GM12878 (cell line): ENCODE measurements around the gene MEMO1. TPM values are rescaled to one million over a fixed set of nuclear protein-coding genes. Genes with fewer than 3 reads are reported as not detected.

Source experiments
- ELK1 ChIP-seq: IDR thresholded peaks from 2 replicates; pipeline ENCODE4 v1.6.1; 2012; ENCODE audit warnings: low read depth, low read length, improper control_type of control experiment
- GABPA ChIP-seq: IDR thresholded peaks from 2 replicates; pipeline ENCODE4 v1.6.1; 2014; ENCODE audit warnings: antibody characterized with exemption, low read depth, mild to moderate bottlenecking, inconsistent platforms
- GATAD2B ChIP-seq: fragments of 450-650 bp; conservative IDR thresholded peaks from 2 replicates; pipeline ENCODE4 v1.6.1; 2017; ENCODE audit warnings: low read depth, mild to moderate bottlenecking, moderate library complexity
- HDAC6 ChIP-seq: fragments of 200-600 bp; sonication (generic); IDR thresholded peaks from one replicate; pipeline ENCODE4 v1.8.0; 2017; ENCODE audit warnings: antibody characterized with exemption; ENCODE audit not compliant: unreplicated experiment
- KLF5 ChIP-seq: fragments of 450-650 bp; IDR thresholded peaks from 2 replicates; pipeline ENCODE4 v1.6.1; 2014; ENCODE audit warnings: mild to moderate bottlenecking; ENCODE audit not compliant: partially characterized antibody
- MLLT1 ChIP-seq: fragments of 450-650 bp; IDR thresholded peaks from 2 replicates; pipeline ENCODE4 v1.6.1; 2016; ENCODE audit warnings: mild to moderate bottlenecking
- RCOR1 ChIP-seq: conservative IDR thresholded peaks from 2 replicates; pipeline ENCODE4 v1.6.1; 2012; ENCODE audit warnings: low read depth, low read length, improper control_type of control experiment
- RUNX3 ChIP-seq: IDR thresholded peaks from 2 replicates; pipeline ENCODE4 v1.6.1; 2012; ENCODE audit warnings: low read length, inconsistent platforms
- SPI1 ChIP-seq: IDR thresholded peaks from 2 replicates; pipeline ENCODE4 v1.6.1; 2011; ENCODE audit warnings: low read depth, mild to moderate bottlenecking, low read length, moderate library complexity, borderline replicate concordance; ENCODE audit not compliant: insufficient read depth
- TAF1 ChIP-seq: IDR thresholded peaks from 2 replicates; pipeline ENCODE4 v1.6.1; 2011; ENCODE audit warnings: mild to moderate bottlenecking, low read depth, low read length, borderline replicate concordance
- WRNIP1 ChIP-seq: IDR thresholded peaks from 2 replicates; pipeline ENCODE4 v1.6.1; 2011; ENCODE audit warnings: low read depth, low read length, improper control_type of control experiment, borderline replicate concordance
- polyA plus RNA-seq, 11 experiments: library from polyadenylated mRNA; depleted of rRNA in 4 of 11; unstranded in 6 of 11; stranded (reverse) in 5 of 11; fragments of >200 nt; fragmentation: Nextera tagmentation in 4 of 11; fragmentation: Illumina TruSeq in 1 of 11; extraction: Ambion mirVana in 4 of 11; extraction: Trizol in 1 of 11; gene quantifications; 1 replicate in 1 of 11; 2 replicates in 10 of 11; pipeline versions ENCODE4 v1.2.1 to v1.2.3, GENCODE V29; 2011 to 2016; ENCODE audit warnings: inconsistent platforms in 2 of 11, missing spikeins in 2 of 11, low read depth in 1 of 11
- total RNA-seq, 4 experiments: library from RNA; depleted of rRNA in 3 of 4; stranded (reverse); fragments of >200 nt in 3 of 4; fragmentation: Illumina TruSeq in 1 of 4; extraction: Trizol in 1 of 4; gene quantifications; 2 replicates each; pipeline versions ENCODE4 v1.2.1 to v1.2.3, GENCODE V29; 2013 to 2021
- TF ChIP-seq, protein P1 (sequence below): fragments of 450-650 bp; IDR thresholded peaks from 2 replicates; pipeline ENCODE4 v1.6.1; 2017; ENCODE audit warnings: mild to moderate bottlenecking, moderate library complexity
- TF ChIP-seq, protein P2 (sequence below): IDR thresholded peaks from 2 replicates; pipeline ENCODE4 v1.6.1; 2012; ENCODE audit warnings: low read depth, low read length, improper control_type of control experiment
- TF ChIP-seq, protein P3 (sequence below): fragments of 450-650 bp; IDR thresholded peaks from 2 replicates; pipeline ENCODE4 v1.6.1; 2018; ENCODE audit warnings: borderline replicate concordance, mild to moderate bottlenecking; ENCODE audit not compliant: partially characterized antibody
- TF ChIP-seq, protein P4 (sequence below): IDR thresholded peaks from 2 replicates; pipeline ENCODE4 v1.6.1; 2011; ENCODE audit warnings: borderline replicate concordance, low read depth, mild to moderate bottlenecking, moderate library complexity, mixed read lengths, low read length; ENCODE audit not compliant: insufficient read depth; ENCODE audit errors: extremely low read length

MEMO1 gene
- total and polyA plus RNA-seq, 10 of the 15 experiments (the other 5 are each of a cell fraction or from before 2014, with no cell fraction given) = 39.8 to 99.1 (median 72.2) TPM

- TF ChIP-seq, protein P1, sequence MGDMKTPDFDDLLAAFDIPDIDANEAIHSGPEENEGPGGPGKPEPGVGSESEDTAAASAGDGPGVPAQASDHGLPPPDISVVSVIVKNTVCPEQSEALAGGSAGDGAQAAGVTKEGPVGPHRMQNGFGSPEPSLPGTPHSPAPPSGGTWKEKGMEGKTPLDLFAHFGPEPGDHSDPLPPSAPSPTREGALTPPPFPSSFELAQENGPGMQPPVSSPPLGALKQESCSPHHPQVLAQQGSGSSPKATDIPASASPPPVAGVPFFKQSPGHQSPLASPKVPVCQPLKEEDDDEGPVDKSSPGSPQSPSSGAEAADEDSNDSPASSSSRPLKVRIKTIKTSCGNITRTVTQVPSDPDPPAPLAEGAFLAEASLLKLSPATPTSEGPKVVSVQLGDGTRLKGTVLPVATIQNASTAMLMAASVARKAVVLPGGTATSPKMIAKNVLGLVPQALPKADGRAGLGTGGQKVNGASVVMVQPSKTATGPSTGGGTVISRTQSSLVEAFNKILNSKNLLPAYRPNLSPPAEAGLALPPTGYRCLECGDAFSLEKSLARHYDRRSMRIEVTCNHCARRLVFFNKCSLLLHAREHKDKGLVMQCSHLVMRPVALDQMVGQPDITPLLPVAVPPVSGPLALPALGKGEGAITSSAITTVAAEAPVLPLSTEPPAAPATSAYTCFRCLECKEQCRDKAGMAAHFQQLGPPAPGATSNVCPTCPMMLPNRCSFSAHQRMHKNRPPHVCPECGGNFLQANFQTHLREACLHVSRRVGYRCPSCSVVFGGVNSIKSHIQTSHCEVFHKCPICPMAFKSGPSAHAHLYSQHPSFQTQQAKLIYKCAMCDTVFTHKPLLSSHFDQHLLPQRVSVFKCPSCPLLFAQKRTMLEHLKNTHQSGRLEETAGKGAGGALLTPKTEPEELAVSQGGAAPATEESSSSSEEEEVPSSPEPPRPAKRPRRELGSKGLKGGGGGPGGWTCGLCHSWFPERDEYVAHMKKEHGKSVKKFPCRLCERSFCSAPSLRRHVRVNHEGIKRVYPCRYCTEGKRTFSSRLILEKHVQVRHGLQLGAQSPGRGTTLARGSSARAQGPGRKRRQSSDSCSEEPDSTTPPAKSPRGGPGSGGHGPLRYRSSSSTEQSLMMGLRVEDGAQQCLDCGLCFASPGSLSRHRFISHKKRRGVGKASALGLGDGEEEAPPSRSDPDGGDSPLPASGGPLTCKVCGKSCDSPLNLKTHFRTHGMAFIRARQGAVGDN = peak; percentile 55
- TF ChIP-seq, protein P2, sequence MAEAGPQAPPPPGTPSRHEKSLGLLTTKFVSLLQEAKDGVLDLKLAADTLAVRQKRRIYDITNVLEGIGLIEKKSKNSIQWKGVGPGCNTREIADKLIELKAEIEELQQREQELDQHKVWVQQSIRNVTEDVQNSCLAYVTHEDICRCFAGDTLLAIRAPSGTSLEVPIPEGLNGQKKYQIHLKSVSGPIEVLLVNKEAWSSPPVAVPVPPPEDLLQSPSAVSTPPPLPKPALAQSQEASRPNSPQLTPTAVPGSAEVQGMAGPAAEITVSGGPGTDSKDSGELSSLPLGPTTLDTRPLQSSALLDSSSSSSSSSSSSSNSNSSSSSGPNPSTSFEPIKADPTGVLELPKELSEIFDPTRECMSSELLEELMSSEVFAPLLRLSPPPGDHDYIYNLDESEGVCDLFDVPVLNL = no peak; the same call in 1 of the 2 replicates
- TF ChIP-seq KLF5 (peak; percentile 95), RUNX3 (peak; percentile 87), SPI1 (peak; percentile 73; the same call in 1 of the 2 replicates), HDAC6 (no peak), ELK1 (peak; percentile 48; the same call in 1 of the 2 replicates), RCOR1 (no peak), MLLT1 (peak; percentile 83), GABPA (no peak), TAF1 (peak; percentile 95), GATAD2B (peak; percentile 90), WRNIP1 (peak; percentile 64; the same call in 1 of the 2 replicates)
- TF ChIP-seq, protein P3, sequence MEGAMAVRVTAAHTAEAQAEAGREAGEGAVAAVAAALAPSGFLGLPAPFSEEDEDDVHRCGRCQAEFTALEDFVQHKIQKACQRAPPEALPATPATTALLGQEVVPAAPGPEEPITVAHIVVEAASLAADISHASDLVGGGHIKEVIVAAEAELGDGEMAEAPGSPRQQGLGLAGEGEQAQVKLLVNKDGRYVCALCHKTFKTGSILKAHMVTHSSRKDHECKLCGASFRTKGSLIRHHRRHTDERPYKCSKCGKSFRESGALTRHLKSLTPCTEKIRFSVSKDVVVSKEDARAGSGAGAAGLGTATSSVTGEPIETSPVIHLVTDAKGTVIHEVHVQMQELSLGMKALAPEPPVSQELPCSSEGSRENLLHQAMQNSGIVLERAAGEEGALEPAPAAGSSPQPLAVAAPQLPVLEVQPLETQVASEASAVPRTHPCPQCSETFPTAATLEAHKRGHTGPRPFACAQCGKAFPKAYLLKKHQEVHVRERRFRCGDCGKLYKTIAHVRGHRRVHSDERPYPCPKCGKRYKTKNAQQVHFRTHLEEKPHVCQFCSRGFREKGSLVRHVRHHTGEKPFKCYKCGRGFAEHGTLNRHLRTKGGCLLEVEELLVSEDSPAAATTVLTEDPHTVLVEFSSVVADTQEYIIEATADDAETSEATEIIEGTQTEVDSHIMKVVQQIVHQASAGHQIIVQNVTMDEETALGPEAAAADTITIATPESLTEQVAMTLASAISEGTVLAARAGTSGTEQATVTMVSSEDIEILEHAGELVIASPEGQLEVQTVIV = peak; percentile 95
- TF ChIP-seq, protein P4, sequence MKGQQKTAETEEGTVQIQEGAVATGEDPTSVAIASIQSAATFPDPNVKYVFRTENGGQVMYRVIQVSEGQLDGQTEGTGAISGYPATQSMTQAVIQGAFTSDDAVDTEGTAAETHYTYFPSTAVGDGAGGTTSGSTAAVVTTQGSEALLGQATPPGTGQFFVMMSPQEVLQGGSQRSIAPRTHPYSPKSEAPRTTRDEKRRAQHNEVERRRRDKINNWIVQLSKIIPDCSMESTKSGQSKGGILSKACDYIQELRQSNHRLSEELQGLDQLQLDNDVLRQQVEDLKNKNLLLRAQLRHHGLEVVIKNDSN = no peak
Measured at GRCh38 chr2:32010670-32011484, at the start of gene MEMO1 (continued).
